H1 (cell line): Measurements from ENCODE around the gene SPSB2.

Source experiments
- EGR1 ChIP-seq: IDR thresholded peaks from 2 replicates; pipeline ENCODE4 v1.6.1; 2011; ENCODE audit warnings: low read depth, low read length, borderline replicate concordance
- FOSL1 ChIP-seq: IDR thresholded peaks from 2 replicates; pipeline ENCODE4 v1.6.1; 2011; ENCODE audit warnings: mild to moderate bottlenecking, low read depth, low read length, moderate library complexity; ENCODE audit not compliant: insufficient read depth
- HDAC6 ChIP-seq: IDR thresholded peaks from one replicate; pipeline ENCODE4 v1.7.1; 2012; ENCODE audit warnings: low read depth, mild to moderate bottlenecking, inconsistent platforms, low read length, moderate library complexity
- POLR2A ChIP-seq, 2 experiments: IDR thresholded peaks; 1 replicate in 1 of 2; 2 replicates in 1 of 2; pipeline ENCODE4 v1.6.1; 2011; ENCODE audit warnings: low read depth in 2 of 2, low read length in 2 of 2, mild to moderate bottlenecking in 2 of 2; ENCODE audit errors: control extremely low read depth in 1 of 2
- SIRT6 ChIP-seq: IDR thresholded peaks from one replicate; pipeline ENCODE4 v1.7.1; 2012; ENCODE audit warnings: low read length, inconsistent platforms
- TAF1 ChIP-seq: IDR thresholded peaks from 2 replicates; pipeline ENCODE4 v1.6.1; 2011; ENCODE audit warnings: mild to moderate bottlenecking, low read depth, low read length
- TF ChIP-seq, protein P1 (sequence below), 3 experiments: IDR thresholded peaks; 1 replicate in 2 of 3; 2 replicates in 1 of 3; pipeline versions ENCODE4 v1.5.1 to v1.6.1; 2011; ENCODE audit warnings: low read length in 3 of 3, mild to moderate bottlenecking in 3 of 3, inconsistent platforms in 2 of 3, low read depth in 1 of 3, moderate library complexity in 1 of 3; ENCODE audit not compliant: insufficient read depth in 1 of 3; ENCODE audit errors: control extremely low read depth in 1 of 3
- TF ChIP-seq, protein P2 (sequence below): IDR thresholded peaks from 2 replicates; pipeline ENCODE4 v1.6.1; 2011; ENCODE audit warnings: low read depth, mild to moderate bottlenecking, low read length; ENCODE audit not compliant: insufficient read depth

DNA sequence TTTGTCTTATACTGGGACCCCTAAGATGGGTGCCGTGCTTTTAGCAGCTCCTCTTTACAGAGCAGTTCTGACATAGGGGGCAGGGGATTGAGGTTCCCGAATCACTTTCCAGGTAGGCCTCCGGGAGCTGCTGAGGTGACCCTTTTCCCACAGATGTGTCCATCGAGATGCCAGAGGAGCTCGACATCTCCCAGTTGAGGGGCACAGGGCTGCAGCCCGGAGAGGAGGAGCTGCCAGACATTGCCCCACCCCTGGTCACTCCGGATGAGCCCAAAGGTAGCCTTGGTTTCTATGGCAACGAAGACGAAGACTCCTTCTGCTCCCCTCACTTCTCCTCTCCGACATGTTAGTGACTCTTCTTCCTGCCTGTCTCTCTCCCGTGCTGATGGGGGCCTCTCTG lies 10.1 kb downstream of the SPSB2 start:
- TF ChIP-seq, protein P1, sequence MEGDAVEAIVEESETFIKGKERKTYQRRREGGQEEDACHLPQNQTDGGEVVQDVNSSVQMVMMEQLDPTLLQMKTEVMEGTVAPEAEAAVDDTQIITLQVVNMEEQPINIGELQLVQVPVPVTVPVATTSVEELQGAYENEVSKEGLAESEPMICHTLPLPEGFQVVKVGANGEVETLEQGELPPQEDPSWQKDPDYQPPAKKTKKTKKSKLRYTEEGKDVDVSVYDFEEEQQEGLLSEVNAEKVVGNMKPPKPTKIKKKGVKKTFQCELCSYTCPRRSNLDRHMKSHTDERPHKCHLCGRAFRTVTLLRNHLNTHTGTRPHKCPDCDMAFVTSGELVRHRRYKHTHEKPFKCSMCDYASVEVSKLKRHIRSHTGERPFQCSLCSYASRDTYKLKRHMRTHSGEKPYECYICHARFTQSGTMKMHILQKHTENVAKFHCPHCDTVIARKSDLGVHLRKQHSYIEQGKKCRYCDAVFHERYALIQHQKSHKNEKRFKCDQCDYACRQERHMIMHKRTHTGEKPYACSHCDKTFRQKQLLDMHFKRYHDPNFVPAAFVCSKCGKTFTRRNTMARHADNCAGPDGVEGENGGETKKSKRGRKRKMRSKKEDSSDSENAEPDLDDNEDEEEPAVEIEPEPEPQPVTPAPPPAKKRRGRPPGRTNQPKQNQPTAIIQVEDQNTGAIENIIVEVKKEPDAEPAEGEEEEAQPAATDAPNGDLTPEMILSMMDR (IDR thresholded peaks at IDR 0.05; ENCODE audit: control extremely low read depth in 1 of 3, insufficient read depth in 1 of 3, low read depth in 1 of 3, low read length in 3 of 3) = no peak
- no peak for TF ChIP-seq POLR2A (IDR thresholded peaks at IDR 0.05; ENCODE audit: control extremely low read depth in 1 of 2, low read depth in 2 of 2, low read length in 2 of 2)
- TF ChIP-seq TAF1 = no peak
- no peak for TF ChIP-seq HDAC6
- no peak for TF ChIP-seq EGR1
- TF ChIP-seq, protein P2, sequence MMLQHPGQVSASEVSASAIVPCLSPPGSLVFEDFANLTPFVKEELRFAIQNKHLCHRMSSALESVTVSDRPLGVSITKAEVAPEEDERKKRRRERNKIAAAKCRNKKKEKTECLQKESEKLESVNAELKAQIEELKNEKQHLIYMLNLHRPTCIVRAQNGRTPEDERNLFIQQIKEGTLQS = no peak
- TF ChIP-seq SIRT6 = no peak
- no peak for TF ChIP-seq FOSL1
